Nephron progenitor cell (in vitro differentiated cells): ENCODE measurements around the gene SHFL.
A peak's percentile ranks its signal among the peaks of the same experiment; 100 is the strongest.

Experiments used
- DNase-seq: peaks from one replicate; pipeline ENCODE4 v3.0.0; 2021
- H3K27ac Mint-ChIP-seq: 2 replicates; pipeline ENCODE4 v1.8.0; 2021; ENCODE audit warnings: mild to moderate bottlenecking, moderate library complexity, mixed read lengths
- H3K27me3 Mint-ChIP-seq: 2 replicates; pipeline ENCODE4 v1.8.0; 2021; ENCODE audit warnings: mild to moderate bottlenecking, low read depth, mixed read lengths; ENCODE audit not compliant: poor library complexity
- H3K36me3 Mint-ChIP-seq: 2 replicates; pipeline ENCODE4 v1.8.0; 2021; ENCODE audit warnings: low read depth, mixed read lengths
- H3K4me1 Mint-ChIP-seq: 2 replicates; pipeline ENCODE4 v1.8.0; 2021; ENCODE audit warnings: mixed read lengths
- H3K4me3 Mint-ChIP-seq: 2 replicates; pipeline ENCODE4 v1.8.0; 2021; ENCODE audit warnings: mild to moderate bottlenecking, moderate library complexity, mixed read lengths
- H3K9me3 Mint-ChIP-seq: 2 replicates; pipeline ENCODE4 v1.8.0; 2021; ENCODE audit warnings: mild to moderate bottlenecking, moderate library complexity, mixed read lengths
- CTCF ChIP-seq: fragments of 200-600 bp; sonication (generic); IDR thresholded peaks from 2 replicates; pipeline ENCODE4 v1.5.0; 2021; ENCODE audit warnings: antibody characterized with exemption

The SHFL gene

GRCh38 chr19:10124429-10124828 is 38.3 kb downstream of the SHFL start:
- no peak for TF ChIP-seq CTCF
- DNase-seq = no peak
- no peaks in the 10 kb centered on the region for H3K4me1 Mint-ChIP-seq
- H3K36me3 Mint-ChIP-seq = peaks cover 22% of the 10 kb centered on the region
- H3K9me3 Mint-ChIP-seq = peaks cover 4% of the 10 kb centered on the region
- H3K4me3 Mint-ChIP-seq = no peak overlapping the region
- peak overlapping the region; percentile 18 for H3K27ac Mint-ChIP-seq
- H3K27me3 Mint-ChIP-seq = peaks cover 3% of the 10 kb centered on the region

- DNase-seq = no peak
- Mint-ChIP-seq H3K4me3 (no peak overlapping the region), H3K27ac (no peak overlapping the region), H3K9me3 (peaks cover 4% of the 10 kb centered on the region), H3K4me1 (no peaks in the 10 kb centered on the region), H3K27me3 (no peaks in the 10 kb centered on the region), H3K36me3 (peaks cover 26% of the 10 kb centered on the region)
- no peak for TF ChIP-seq CTCF
These were observed 40.1 kb downstream of the SHFL start for GRCh38 chr19:10126213-10126639.

- Mint-ChIP-seq H3K27me3 (no peaks in the 10 kb centered on the region), H3K9me3 (no peaks in the 10 kb centered on the region), H3K27ac (no peak overlapping the region), H3K4me1 (no peaks in the 10 kb centered on the region), H3K4me3 (no peak overlapping the region), H3K36me3 (peaks cover 31% of the 10 kb centered on the region)
- TF ChIP-seq CTCF = no peak
- DNase-seq = no peak
These were observed 46.8 kb downstream of the SHFL start for GRCh38 chr19:10132905-10133304.

- peaks cover 26% of the 10 kb centered on the region for H3K36me3 Mint-ChIP-seq
- no peak for DNase-seq
- H3K4me3 Mint-ChIP-seq = no peak overlapping the region
- H3K4me1 Mint-ChIP-seq = no peaks in the 10 kb centered on the region
- no peaks in the 10 kb centered on the region for H3K9me3 Mint-ChIP-seq
- no peak for TF ChIP-seq CTCF
- H3K27ac Mint-ChIP-seq = no peak overlapping the region
- no peaks in the 10 kb centered on the region for H3K27me3 Mint-ChIP-seq
These were observed 47.5 kb downstream of the SHFL start for GRCh38 chr19:10133596-10133995.

- no peaks in the 10 kb centered on the region for H3K27me3 Mint-ChIP-seq
- no peak for DNase-seq
- no peaks in the 10 kb centered on the region for H3K9me3 Mint-ChIP-seq
- peaks cover 26% of the 10 kb centered on the region for H3K36me3 Mint-ChIP-seq
- no peak overlapping the region for H3K27ac Mint-ChIP-seq
- no peaks in the 10 kb centered on the region for H3K4me1 Mint-ChIP-seq
- no peak overlapping the region for H3K4me3 Mint-ChIP-seq
- TF ChIP-seq CTCF = no peak
These were observed 47.9 kb downstream of the SHFL start for GRCh38 chr19:10134040-10134439.

- Mint-ChIP-seq H3K36me3 (peaks cover 23% of the 10 kb centered on the region), H3K4me3 (no peak overlapping the region), H3K27me3 (no peaks in the 10 kb centered on the region), H3K27ac (no peak overlapping the region), H3K9me3 (no peaks in the 10 kb centered on the region), H3K4me1 (no peaks in the 10 kb centered on the region)
- DNase-seq = no peak
- no peak for TF ChIP-seq CTCF
These were observed 49.6 kb downstream of the SHFL start for GRCh38 chr19:10135551-10136334.
